IMR-90 (cell line): ENCODE data around the gene NR5A1. TPM values are rescaled to one million over a fixed set of nuclear protein-coding genes. Genes with fewer than 3 reads are reported as not detected.

Experiments used
- ATAC-seq: fragments of 200-7000 bp; cut with Tn5 transposase; 2 replicates; pipeline ENCODE4 v1.9.1; 2020; ENCODE audit warnings: low read depth, mild to moderate bottlenecking, moderate library complexity
- BruUV-seq: library from RNA; stranded (reverse); fragments of 400-500 nt; replicated peaks from 2 replicates; lab custom pipeline; 2021; lab: Mats Ljungman, UMichigan
- CTCF ChIA-PET: fragments of 300-600 bp; formaldehyde crosslinking; extraction: SDS; loops from one replicate; lab custom pipeline; 2021; ENCODE audit warnings: antibody characterized with exemption; lab: Yijun Ruan, JAX
- POLR2A ChIA-PET: fragments of 300-600 bp; sonication (Branson Sonifier 250); formaldehyde crosslinking; loops from one replicate; lab custom pipeline; 2022; ENCODE audit warnings: antibody characterized with exemption; ENCODE audit not compliant: unreplicated experiment; lab: Charles Lee
- DNase-seq: peaks from one replicate; pipeline ENCODE4 v3.0.0; 2013
- H2AFZ ChIP-seq: replicated peaks from 2 replicates; pipeline ENCODE3; 2013; ENCODE audit warnings: low read length, mild to moderate bottlenecking; ENCODE audit not compliant: poor library complexity
- H2AK5ac ChIP-seq: 2 replicates; pipeline ENCODE4 v1.6.1; 2013; ENCODE audit warnings: low read depth, low read length, inconsistent platforms
- H2AK9ac ChIP-seq: replicated peaks from 2 replicates; pipeline ENCODE3; 2013; ENCODE audit warnings: mild to moderate bottlenecking, low read depth, low read length, moderate library complexity; ENCODE audit not compliant: poor library complexity
- H2BK120ac ChIP-seq: 2 replicates; pipeline ENCODE4 v1.6.1; 2013; ENCODE audit warnings: low read depth, low read length, inconsistent platforms
- H2BK15ac ChIP-seq: 3 replicates; pipeline ENCODE4 v1.6.1; 2013; ENCODE audit warnings: low read depth, low read length, inconsistent platforms
- H2BK20ac ChIP-seq: 2 replicates; pipeline ENCODE4 v1.6.1; 2013; ENCODE audit warnings: low read depth, mild to moderate bottlenecking, inconsistent platforms, low read length, moderate library complexity
- H2BK5ac ChIP-seq: 2 replicates; pipeline ENCODE4 v1.6.1; 2013; ENCODE audit warnings: mild to moderate bottlenecking, low read depth, low read length, inconsistent platforms; ENCODE audit not compliant: poor library complexity, severe bottlenecking
- H3K14ac ChIP-seq: replicated peaks from 2 replicates; pipeline ENCODE4 v1.6.1; 2013; ENCODE audit warnings: low read depth, low read length, inconsistent platforms
- H3K18ac ChIP-seq: 2 replicates; pipeline ENCODE4 v1.6.1; 2013; ENCODE audit warnings: low read depth, low read length, control low read depth
- H3K23ac ChIP-seq: 2 replicates; pipeline ENCODE4 v1.6.1; 2013; ENCODE audit warnings: low read depth, low read length, inconsistent platforms
- H3K27ac ChIP-seq: 2 replicates; pipeline ENCODE4 v1.5.1; 2013; ENCODE audit warnings: mild to moderate bottlenecking, control low read depth, low read length; ENCODE audit not compliant: insufficient read depth
- H3K27me3 ChIP-seq: 2 replicates; pipeline ENCODE4 v1.6.1; 2013; ENCODE audit warnings: low read length; ENCODE audit not compliant: control insufficient read depth, insufficient read depth
- H3K36me3 ChIP-seq: 2 replicates; pipeline ENCODE4 v1.6.1; 2013; ENCODE audit warnings: low read length, mixed read lengths; ENCODE audit not compliant: control insufficient read depth, insufficient read depth
- H3K4ac ChIP-seq: 2 replicates; pipeline ENCODE4 v1.6.1; 2013; ENCODE audit warnings: low read depth, low read length, inconsistent platforms
- H3K4me1 ChIP-seq: 2 replicates; pipeline ENCODE4 v1.6.1; 2013; ENCODE audit warnings: low read length, mixed read lengths; ENCODE audit not compliant: control insufficient read depth, insufficient read depth
- H3K4me2 ChIP-seq: 2 replicates; pipeline ENCODE4 v1.6.1; 2013; ENCODE audit warnings: low read depth, mild to moderate bottlenecking, control low read depth, low read length, moderate library complexity
- H3K4me3 ChIP-seq: 2 replicates; pipeline ENCODE4 v1.5.1; 2013; ENCODE audit warnings: low read depth, mild to moderate bottlenecking, control low read depth, low read length, moderate library complexity; ENCODE audit not compliant: insufficient read depth
- H3K56ac ChIP-seq: 2 replicates; pipeline ENCODE4 v1.6.1; 2013; ENCODE audit warnings: low read length, inconsistent platforms; ENCODE audit not compliant: insufficient read depth; ENCODE audit errors: extremely low read depth
- H3K79me1 ChIP-seq, 2 experiments: 2 replicates each; pipeline ENCODE4 v1.6.1; 2013; ENCODE audit warnings: low read length in 2 of 2, inconsistent platforms in 1 of 2, low read depth in 1 of 2
- H3K9ac ChIP-seq: 2 replicates; pipeline ENCODE4 v1.6.1; 2013; ENCODE audit warnings: low read depth, low read length, control low read depth
- H3K9me1 ChIP-seq: 2 replicates; pipeline ENCODE4 v1.6.1; 2013; ENCODE audit warnings: low read length, inconsistent platforms; ENCODE audit not compliant: insufficient read depth
- H3K9me3 ChIP-seq: 2 replicates; pipeline ENCODE4 v1.6.1; 2013; ENCODE audit warnings: low read length; ENCODE audit not compliant: control insufficient read depth, insufficient read depth
- H4K20me1 ChIP-seq: 2 replicates; pipeline ENCODE4 v1.6.1; 2013; ENCODE audit warnings: low read length, inconsistent platforms; ENCODE audit not compliant: insufficient read depth
- H4K5ac ChIP-seq: 2 replicates; pipeline ENCODE4 v1.6.1; 2013; ENCODE audit warnings: mild to moderate bottlenecking, low read depth, low read length, control low read depth
- H4K8ac ChIP-seq, 2 experiments: 2 replicates each; pipeline ENCODE4 v1.6.1; 2013; ENCODE audit warnings: low read depth in 2 of 2, low read length in 2 of 2, control low read depth in 1 of 2, inconsistent platforms in 1 of 2
- H4K91ac ChIP-seq: 2 replicates; pipeline ENCODE4 v1.6.1; 2013; ENCODE audit warnings: low read depth, low read length, inconsistent platforms; ENCODE audit not compliant: insufficient read depth
- BHLHE40 ChIP-seq: fragments of 150-350 bp; IDR thresholded peaks from 2 replicates; pipeline ENCODE4 v1.6.1; 2016; ENCODE audit warnings: mild to moderate bottlenecking, low read depth, low read length
- CEBPB ChIP-seq: IDR thresholded peaks from 2 replicates; pipeline ENCODE4 v1.6.1; 2012; ENCODE audit warnings: low read depth, low read length, improper control_type of control experiment
- CHD1 ChIP-seq: IDR thresholded peaks from 2 replicates; pipeline ENCODE4 v1.6.1; 2012; ENCODE audit warnings: low read depth, low read length, improper control_type of control experiment
- CTCF ChIP-seq: conservative IDR thresholded peaks from 2 replicates; pipeline ENCODE4 v1.5.1; 2012; ENCODE audit warnings: mild to moderate bottlenecking, low read depth, low read length, improper control_type of control experiment
- ELK1 ChIP-seq: fragments of 150-350 bp; IDR thresholded peaks from 2 replicates; pipeline ENCODE4 v1.6.1; 2016; ENCODE audit warnings: low read depth, mild to moderate bottlenecking, low read length, moderate library complexity, borderline replicate concordance
- FOS ChIP-seq: fragments of 150-350 bp; IDR thresholded peaks from 2 replicates; pipeline ENCODE4 v1.6.1; 2016; ENCODE audit warnings: low read depth, low read length
- MAFK ChIP-seq: IDR thresholded peaks from 2 replicates; pipeline ENCODE4 v1.6.1; 2012; ENCODE audit warnings: low read depth, low read length, improper control_type of control experiment
- MAZ ChIP-seq: IDR thresholded peaks from 2 replicates; pipeline ENCODE4 v1.6.1; 2012; ENCODE audit warnings: low read depth, mild to moderate bottlenecking, low read length, improper control_type of control experiment, moderate library complexity, borderline replicate concordance
- MXI1 ChIP-seq: IDR thresholded peaks from 2 replicates; pipeline ENCODE4 v1.6.1; 2012; ENCODE audit warnings: low read depth, mild to moderate bottlenecking, low read length, moderate library complexity, borderline replicate concordance
- NFE2L2 ChIP-seq: fragments of 150-350 bp; IDR thresholded peaks from 2 replicates; pipeline ENCODE4 v1.6.1; 2016; ENCODE audit warnings: low read depth, mild to moderate bottlenecking, low read length
- POLR2A ChIP-seq: IDR thresholded peaks from 2 replicates; pipeline ENCODE4 v1.6.1; 2012; ENCODE audit warnings: mild to moderate bottlenecking, low read depth, low read length
- RAD21 ChIP-seq: IDR thresholded peaks from 2 replicates; pipeline ENCODE4 v1.6.1; 2012; ENCODE audit warnings: low read length, improper control_type of control experiment
- RCOR1 ChIP-seq: IDR thresholded peaks from 2 replicates; pipeline ENCODE4 v1.6.1; 2012; ENCODE audit warnings: mild to moderate bottlenecking, low read length, improper control_type of control experiment; ENCODE audit not compliant: insufficient replicate concordance
- RFX5 ChIP-seq: IDR thresholded peaks from 2 replicates; pipeline ENCODE4 v1.8.0; 2012; ENCODE audit warnings: low read depth, mild to moderate bottlenecking, low read length, moderate library complexity
- SMC3 ChIP-seq: fragments of 150-350 bp; IDR thresholded peaks from 2 replicates; pipeline ENCODE4 v1.6.1; 2016; ENCODE audit warnings: low read depth, mild to moderate bottlenecking, antibody characterized with exemption, low read length, moderate library complexity
- WGBS, 2 experiments: methylation state at CpG; one replicate each; pipeline versions ENCODE4 v1.1.5 to v1.1.7; 2013; ENCODE audit warnings: missing lambda C conversion rate in 2 of 2; ENCODE audit not compliant: insufficient read length in 1 of 2; ENCODE audit errors: extremely low coverage in 2 of 2; 5-methylcytosine and 5-hydroxymethylcytosine counted together
- dilution Hi-C: fragments of 300-500 bp; cut with HindIII; formaldehyde crosslinking; loops from one replicate; pipeline ENCODE4 v1.14.3; 2018; ENCODE audit warnings: low sequenced_read_pairs; ENCODE audit not compliant: unreplicated experiment
- in situ Hi-C: fragments of 300-500 bp; cut with MboI; formaldehyde crosslinking; loops from 3 replicates; pipeline ENCODE4 v1.14.3; 2019; ENCODE audit warnings: low sequenced_read_pairs, inconsistent platforms, mixed read lengths
- intact Hi-C: fragments of 100-400 bp; cut with micrococcal nuclease; formaldehyde crosslinking; loops from 2 replicates; pipeline ENCODE4 v1.10.0; 2022
- polyA plus RNA-seq, 3 experiments: library from polyadenylated mRNA; depleted of rRNA; stranded (reverse); fragments of >200 nt; gene quantifications; 2 replicates each; pipeline ENCODE4 v1.2.3, GENCODE V29; 2012; ENCODE audit warnings: low replicate concordance in 1 of 3
- total RNA-seq: library from RNA; depleted of rRNA; stranded (reverse); fragments of >200 nt; gene quantifications from 2 replicates; pipeline ENCODE4 v1.2.3, GENCODE V29; 2012
- TF ChIP-seq, protein P1 (sequence below): fragments of 150-350 bp; IDR thresholded peaks from 2 replicates; pipeline ENCODE4 v1.6.1; 2017; ENCODE audit warnings: mild to moderate bottlenecking, antibody characterized with exemption, low read length, low read depth

The NR5A1 gene
- total and polyA plus RNA-seq, 2 of the 4 experiments (the other 2 are of a cell fraction), result not detected

GRCh38 chr9:124453586-124454191 is 53.5 kb downstream of the NR5A1 start:
- CTCF ChIA-PET, result no interaction called here
- no peak overlapping the region for H4K8ac ChIP-seq
- no TSS peak for BruUV-seq

More at GRCh38 chr9:124453586-124454191, 53.5 kb downstream of the NR5A1 start:
- H2AK5ac ChIP-seq, result no peak overlapping the region
- H3K9ac ChIP-seq, result no peak overlapping the region
- no peak overlapping the region for H4K5ac ChIP-seq
- H2BK120ac ChIP-seq, result no peak overlapping the region
- H3K4ac ChIP-seq, result no peak overlapping the region
- in situ Hi-C loops (no loop called here), intact Hi-C loops (no loop called here), dilution Hi-C loops (no loop called here)
- H3K18ac ChIP-seq, result no peak overlapping the region
- no peaks in the 10 kb centered on the region for H3K9me3 ChIP-seq
- TF ChIP-seq CHD1 (no peak), MAFK (no peak), RAD21 (no peak), RCOR1 (no peak), BHLHE40 (no peak), ELK1 (no peak), FOS (no peak), CTCF (no peak), NFE2L2 (no peak), POLR2A (no peak), RFX5 (no peak), MXI1 (no peak), MAZ (no peak), CEBPB (no peak), SMC3 (no peak)
- TF ChIP-seq, protein P1, sequence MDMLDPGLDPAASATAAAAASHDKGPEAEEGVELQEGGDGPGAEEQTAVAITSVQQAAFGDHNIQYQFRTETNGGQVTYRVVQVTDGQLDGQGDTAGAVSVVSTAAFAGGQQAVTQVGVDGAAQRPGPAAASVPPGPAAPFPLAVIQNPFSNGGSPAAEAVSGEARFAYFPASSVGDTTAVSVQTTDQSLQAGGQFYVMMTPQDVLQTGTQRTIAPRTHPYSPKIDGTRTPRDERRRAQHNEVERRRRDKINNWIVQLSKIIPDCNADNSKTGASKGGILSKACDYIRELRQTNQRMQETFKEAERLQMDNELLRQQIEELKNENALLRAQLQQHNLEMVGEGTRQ, result no peak
- H2BK5ac ChIP-seq, result no peak overlapping the region
- no peak overlapping the region for H2BK15ac ChIP-seq
- H4K91ac ChIP-seq, result no peak overlapping the region
- ATAC-seq (no peak), DNase-seq (no peak)
- 100% methylated on average over 1 of the region's 35 CpGs; no CpG with 5 or more reads in 1 of the 2 experiments for WGBS, 2 experiments
- no peaks in the 10 kb centered on the region for H3K9me1 ChIP-seq
- POLR2A ChIA-PET, result no interaction called here
- H2AFZ ChIP-seq, result peak overlapping the region; percentile 43
- no peaks in the 10 kb centered on the region for H3K79me1 ChIP-seq
- no peaks in the 10 kb centered on the region for H4K20me1 ChIP-seq
- no peak overlapping the region for H3K23ac ChIP-seq
- no peak overlapping the region; the same call in 1 of the 2 replicates for H3K4me2 ChIP-seq
- no peak overlapping the region for H3K14ac ChIP-seq
- no peak overlapping the region for H3K4me3 ChIP-seq
- no peaks in the 10 kb centered on the region for H3K4me1 ChIP-seq
- no peak overlapping the region for H2BK20ac ChIP-seq
- H3K56ac ChIP-seq, result no peak overlapping the region
- no peak overlapping the region for H3K27ac ChIP-seq
- H2AK9ac ChIP-seq, result no peak overlapping the region
- H3K27me3 ChIP-seq, result peaks cover 70% of the 10 kb centered on the region
- H3K36me3 ChIP-seq, result no peaks in the 10 kb centered on the region
